ENCODE data around the gene RABGEF1. TPM values are rescaled to one million over a fixed set of nuclear protein-coding genes. Genes with fewer than 3 reads are reported as not detected.
"Not testable (repeated sequence)": the region's sequence is repeated elsewhere in the genome, so short reads cannot be mapped to it uniquely, and the experiment has no call there.

The RABGEF1 gene
- total and polyA plus RNA-seq, 2 donors (not counting 3 experiments of a cell fraction or from before 2014, with no cell fraction given) = 11.6 to 15.5 TPM

DNA sequence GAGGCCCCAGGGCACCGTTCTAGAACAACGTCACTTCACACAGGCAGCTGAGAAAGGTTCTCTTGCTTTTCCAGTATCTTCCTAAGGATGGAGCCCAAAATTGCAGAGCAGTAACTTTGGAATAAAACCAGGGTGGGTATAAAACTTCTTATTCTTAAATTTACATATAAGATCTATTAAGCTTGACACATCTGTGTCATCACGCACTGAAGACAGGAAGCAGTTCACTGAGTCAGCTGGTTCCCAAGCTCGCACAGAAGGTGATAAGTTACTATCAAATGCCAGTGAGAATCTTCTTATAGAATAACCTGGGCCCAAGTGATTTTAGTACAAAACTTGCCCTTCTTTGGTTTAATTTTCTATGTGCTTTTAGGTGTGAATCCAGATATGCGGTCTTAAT lies 70.2 kb downstream of the RABGEF1 start:
- Histone ChIP-seq H3K27ac (ENCODE audit: insufficient read depth, low read depth, low read length) (no peak overlapping the region), H4K20me1 (replicated peaks; ENCODE audit: control insufficient read depth, extremely low read depth, insufficient read depth, low read length) (no peaks in the 10 kb centered on the region), H3K27me3 (ENCODE audit: control insufficient read depth in 2 of 2, insufficient read depth in 2 of 2, low read length in 2 of 2) (no peaks in the 10 kb centered on the region), H3K9me3 (replicated peaks; ENCODE audit: control insufficient read depth, insufficient read depth, low read length) (no peaks in the 10 kb centered on the region), H3K4me2 (ENCODE audit: insufficient read depth, low read length) (no peak overlapping the region), H3K9me1 (replicated peaks; ENCODE audit: control insufficient read depth, extremely low read depth, insufficient read depth, low read length) (no peaks in the 10 kb centered on the region), H3K4me1 (ENCODE audit: control insufficient read depth, extremely low read depth, insufficient read depth, low read length) (no peaks in the 10 kb centered on the region), H2AFZ (ENCODE audit: low read depth, low read length) (no peak overlapping the region), H3K79me2 (ENCODE audit: control insufficient read depth, insufficient read depth, low read length) (no peaks in the 10 kb centered on the region), H3K9ac (replicated peaks; ENCODE audit: extremely low read depth, insufficient read depth, low read length) (no peak overlapping the region), H3K36me3 (ENCODE audit: control insufficient read depth in 2 of 2, extremely low read depth in 1 of 2, insufficient read depth in 2 of 2, low read length in 2 of 2) (peaks cover 12 to 19% of the 10 kb centered on the region in 2 experiments), H3K4me3 (replicated peaks in 1 of 3; ENCODE audit: insufficient read depth in 1 of 3, low read depth in 1 of 3, low read length in 3 of 3) (no peak overlapping the region)
- ChIA-PET POLR2A (no interaction called here), CTCF (interaction anchor here (0.6 kb wide), 1 partner anchor 335 kb away, joined by 3 read pairs; no protein-coding TSS in a partner anchor)
- TF ChIP-seq FOS (IDR thresholded peaks at IDR 0.05; ENCODE audit: borderline replicate concordance, insufficient read depth, low read length) = no peak
- TF ChIP-seq POLR2AphosphoS5 (IDR thresholded peaks at IDR 0.05; ENCODE audit: insufficient read depth, low read depth, low read length) = no peak
- TF ChIP-seq GATA2 (IDR thresholded peaks at IDR 0.05; ENCODE audit: insufficient read depth, insufficient read length, low read depth, low read length) = no peak
- FAIRE-seq (no peak), DNase-seq (ENCODE audit: low read depth, low spot score) (no peak)
- intact Hi-C loops (cut with micrococcal nuclease) (no loop called here), dilution Hi-C loops (cut with MboI; ENCODE audit: extremely low pct_ligation_motif_present, low sequenced_read_pairs) (no loop called here)
- no TSS peak for BruUV-seq (replicated peaks)

DNA sequence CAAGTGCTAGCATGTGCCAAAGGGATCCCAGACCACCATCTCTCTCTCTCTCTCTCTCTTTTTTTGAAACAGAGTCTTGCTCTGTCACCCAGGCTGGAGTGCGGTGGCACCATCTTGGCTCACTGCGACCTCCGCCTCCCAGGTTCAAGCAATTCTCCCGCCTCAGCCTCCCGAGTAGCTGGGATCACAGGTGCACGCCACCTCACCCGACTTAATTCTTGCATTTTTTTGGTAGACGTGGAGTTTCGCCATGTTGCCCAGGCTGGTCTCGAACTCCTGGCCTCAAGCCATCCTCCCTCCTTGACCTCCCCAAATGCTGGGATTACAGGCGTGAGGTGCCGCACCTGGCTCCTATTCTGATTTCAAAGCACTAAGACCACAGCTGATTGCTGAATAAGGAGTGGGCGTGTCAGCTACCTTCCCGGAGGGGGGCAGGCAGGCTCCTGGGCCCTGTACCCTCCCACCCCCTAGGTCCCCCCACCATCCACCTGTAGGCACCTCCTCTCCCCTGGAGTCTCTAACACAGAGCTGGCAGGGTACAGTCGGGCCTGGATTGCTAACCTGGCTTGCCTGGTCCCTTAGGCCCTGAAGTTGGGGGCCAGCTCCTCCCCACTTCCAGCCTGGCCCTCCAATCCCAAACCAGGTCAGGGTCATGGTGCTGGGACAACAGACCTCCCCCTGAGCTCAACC lies 74.8 kb downstream of the RABGEF1 start:
- intact Hi-C loops (cut with micrococcal nuclease); POLR2A ChIA-PET; dilution Hi-C loops (cut with MboI; ENCODE audit: extremely low pct_ligation_motif_present, low sequenced_read_pairs); H3K9me3 ChIP-seq (replicated peaks; ENCODE audit: control insufficient read depth, insufficient read depth, low read length); H3K79me2 ChIP-seq (ENCODE audit: control insufficient read depth, insufficient read depth, low read length); H4K20me1 ChIP-seq (replicated peaks; ENCODE audit: control insufficient read depth, extremely low read depth, insufficient read depth, low read length); H3K27ac ChIP-seq (ENCODE audit: insufficient read depth, low read depth, low read length); H3K36me3 ChIP-seq (ENCODE audit: control insufficient read depth in 2 of 2, extremely low read depth in 1 of 2, insufficient read depth in 2 of 2, low read length in 2 of 2); H3K9me1 ChIP-seq (replicated peaks; ENCODE audit: control insufficient read depth, extremely low read depth, insufficient read depth, low read length); H3K4me3 ChIP-seq (replicated peaks in 1 of 3; ENCODE audit: insufficient read depth in 1 of 3, low read depth in 1 of 3, low read length in 3 of 3); H2AFZ ChIP-seq (ENCODE audit: low read depth, low read length); H3K9ac ChIP-seq (replicated peaks; ENCODE audit: extremely low read depth, insufficient read depth, low read length); FAIRE-seq; CTCF ChIA-PET; BruUV-seq (replicated peaks); H3K4me1 ChIP-seq (ENCODE audit: control insufficient read depth, extremely low read depth, insufficient read depth, low read length); H3K27me3 ChIP-seq (ENCODE audit: control insufficient read depth in 2 of 2, insufficient read depth in 2 of 2, low read length in 2 of 2); H3K4me2 ChIP-seq (ENCODE audit: insufficient read depth, low read length); DNase-seq (ENCODE audit: low read depth, low spot score): not testable (repeated sequence)

All from endothelial cell of umbilical vein (primary cell).